Stimulated activated memory B cell treated with anti-CD40 and anti-IgM and Interleukin-4, amounts not matched to agents 10 μg/mL and 1 μg/mL and 100 μg/mL, for 72 hours (primary cell): ENCODE data around the gene CGNL1.

Source experiments
- ATAC-seq: fragments of 150-1000 bp; cut with Tn5 transposase; 2 replicates; pipeline ENCODE4 v1.10.0; 2021
- H3K27ac Mint-ChIP-seq: one replicate; pipeline ENCODE4 v1.8.0; 2022; ENCODE audit warnings: mild to moderate bottlenecking, mixed read lengths
- H3K27me3 Mint-ChIP-seq: one replicate; pipeline ENCODE4 v1.8.0; 2022; ENCODE audit warnings: mixed read lengths
- H3K36me3 Mint-ChIP-seq: one replicate; pipeline ENCODE4 v1.8.0; 2022; ENCODE audit warnings: mixed read lengths
- H3K4me1 Mint-ChIP-seq: one replicate; pipeline ENCODE4 v1.8.0; 2022; ENCODE audit warnings: mixed read lengths
- H3K4me3 Mint-ChIP-seq: one replicate; pipeline ENCODE4 v1.8.0; 2022; ENCODE audit warnings: mild to moderate bottlenecking, moderate library complexity, mixed read lengths
- H3K9me3 Mint-ChIP-seq: one replicate; pipeline ENCODE4 v1.8.0; 2022; ENCODE audit warnings: mixed read lengths

CGNL1 gene

DNA sequence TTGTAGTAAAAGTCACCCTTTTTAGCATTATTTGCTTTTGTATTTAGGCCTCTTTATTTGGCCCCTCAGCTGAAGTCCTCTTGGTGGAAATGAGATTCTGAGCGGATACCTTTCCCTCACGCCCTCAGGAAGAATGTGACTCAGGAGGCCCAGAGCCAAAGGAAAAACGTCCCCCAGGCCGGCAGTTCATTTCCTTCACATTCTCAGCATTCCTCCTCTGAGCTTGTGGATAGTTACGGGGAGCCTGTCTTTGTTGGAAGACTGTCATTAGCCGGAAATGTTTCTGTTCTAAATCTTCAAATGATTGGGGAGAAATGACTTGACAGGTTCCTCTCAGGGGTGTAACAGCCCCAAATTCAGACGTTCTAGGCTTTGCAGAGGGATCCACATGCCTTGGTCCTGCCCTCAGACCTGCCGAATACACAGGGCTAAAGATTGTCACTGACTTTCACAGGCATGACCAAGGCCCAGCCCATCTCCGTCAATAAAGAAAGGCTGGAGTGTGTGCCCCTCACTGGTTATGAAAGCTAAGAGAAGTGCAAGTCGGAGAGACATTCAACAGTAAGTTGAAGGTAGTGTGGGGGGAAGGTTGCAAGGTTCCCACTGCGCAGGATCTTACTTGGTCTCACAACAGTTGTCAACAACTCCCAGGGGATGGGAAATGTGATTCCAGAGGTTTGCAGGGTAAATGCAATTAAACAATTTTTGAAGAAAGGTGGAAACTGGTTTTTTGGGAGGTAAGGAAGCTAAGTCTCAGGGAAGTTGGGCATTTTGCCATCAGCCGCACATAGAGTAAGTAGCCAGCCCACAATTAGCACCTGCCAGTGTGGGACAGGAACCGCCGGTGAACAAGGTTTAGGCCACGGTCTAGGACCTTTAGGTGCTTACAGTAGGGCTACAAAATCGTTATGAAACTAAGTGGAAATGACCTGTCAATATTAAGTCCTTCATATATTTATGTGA, 175.7 kb downstream of the CGNL1 start:
- H3K4me3 Mint-ChIP-seq: no peak overlapping the region
- H3K27ac Mint-ChIP-seq: no peak overlapping the region
- no peak for ATAC-seq
- H3K36me3 Mint-ChIP-seq: no peaks in the 10 kb centered on the region
- peaks cover 19% of the 10 kb centered on the region for H3K27me3 Mint-ChIP-seq
- no peaks in the 10 kb centered on the region for H3K9me3 Mint-ChIP-seq
- no peaks in the 10 kb centered on the region for H3K4me1 Mint-ChIP-seq

- Mint-ChIP-seq H3K4me3 (no peak overlapping the region), H3K4me1 (no peaks in the 10 kb centered on the region), H3K36me3 (no peaks in the 10 kb centered on the region), H3K27ac (no peak overlapping the region), H3K27me3 (peaks cover 19% of the 10 kb centered on the region), H3K9me3 (no peaks in the 10 kb centered on the region)
- no peak for ATAC-seq
These were observed 176.5 kb downstream of the CGNL1 start for GRCh38 chr15:57552678-57553334.

DNA sequence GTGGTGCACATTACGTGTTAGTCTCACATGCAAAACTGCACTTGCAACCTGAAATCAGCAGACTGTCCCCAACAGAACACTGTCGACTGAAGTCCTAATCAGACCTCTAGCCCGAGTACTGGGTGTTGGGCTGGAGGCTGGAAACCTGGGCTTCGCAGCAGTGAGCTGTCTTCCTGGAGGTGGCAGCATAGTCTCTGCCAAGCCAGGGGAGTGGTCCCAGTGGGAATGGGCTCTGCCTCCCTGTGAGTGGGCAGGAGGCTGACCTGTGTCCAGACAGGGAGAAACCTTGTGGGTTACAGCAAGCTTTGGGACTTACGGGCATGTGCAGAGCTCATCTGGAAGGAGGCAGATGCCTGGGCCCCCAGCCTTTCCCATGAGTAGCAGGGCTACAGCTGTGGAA, 177.2 kb downstream of the CGNL1 start:
- no peaks in the 10 kb centered on the region for H3K36me3 Mint-ChIP-seq
- no peak for ATAC-seq
- peaks cover 19% of the 10 kb centered on the region for H3K27me3 Mint-ChIP-seq
- no peak overlapping the region for H3K4me3 Mint-ChIP-seq
- H3K27ac Mint-ChIP-seq: no peak overlapping the region
- H3K9me3 Mint-ChIP-seq: no peaks in the 10 kb centered on the region
- H3K4me1 Mint-ChIP-seq: no peaks in the 10 kb centered on the region

DNA sequence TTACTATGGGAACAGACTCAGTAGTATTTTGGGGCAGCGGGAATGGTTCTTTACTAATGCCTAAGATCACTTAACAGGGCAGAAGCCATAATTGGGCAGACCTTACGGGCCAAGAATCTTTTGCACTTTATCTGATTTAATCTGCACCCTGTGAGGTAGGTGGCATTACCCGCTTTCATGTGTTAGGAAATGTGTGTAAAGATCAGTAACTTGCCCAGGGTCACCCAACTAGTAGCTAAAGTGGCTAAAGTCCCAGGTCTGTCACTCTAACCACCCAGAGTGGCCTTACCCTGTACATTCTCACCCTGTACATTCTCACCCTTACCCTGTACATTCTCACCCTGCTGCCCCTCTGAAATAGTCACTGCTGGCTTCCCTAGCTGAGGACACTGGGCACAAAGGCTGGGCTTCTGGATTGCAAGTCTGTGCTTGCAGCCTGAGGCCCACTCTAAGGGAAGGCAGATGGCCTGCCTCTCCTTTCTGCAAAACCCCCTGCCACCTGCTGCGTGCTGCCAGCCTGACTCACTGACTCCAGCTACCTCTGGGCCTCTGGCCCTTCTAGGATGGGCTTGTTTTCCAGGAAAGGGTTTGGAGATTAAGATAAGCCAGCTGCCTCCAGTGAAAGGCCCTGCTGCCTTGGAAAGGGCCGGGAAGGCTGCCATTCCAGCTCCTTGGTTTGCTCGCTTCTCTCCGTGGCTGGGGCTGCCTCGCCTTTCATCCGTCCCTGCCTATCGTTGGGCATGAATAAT, 177.9 kb downstream of the CGNL1 start:
- Mint-ChIP-seq H3K36me3 (no peaks in the 10 kb centered on the region), H3K9me3 (no peaks in the 10 kb centered on the region), H3K4me3 (no peak overlapping the region), H3K4me1 (no peaks in the 10 kb centered on the region), H3K27ac (no peak overlapping the region), H3K27me3 (peaks cover 23% of the 10 kb centered on the region)
- no peak for ATAC-seq

- no peak overlapping the region for H3K27ac Mint-ChIP-seq
- H3K9me3 Mint-ChIP-seq: no peaks in the 10 kb centered on the region
- H3K4me1 Mint-ChIP-seq: no peaks in the 10 kb centered on the region
- H3K27me3 Mint-ChIP-seq: peaks cover 26% of the 10 kb centered on the region
- no peaks in the 10 kb centered on the region for H3K36me3 Mint-ChIP-seq
- H3K4me3 Mint-ChIP-seq: no peak overlapping the region
- no peak for ATAC-seq
These were observed 178.5 kb downstream of the CGNL1 start for GRCh38 chr15:57554812-57555179.

DNA sequence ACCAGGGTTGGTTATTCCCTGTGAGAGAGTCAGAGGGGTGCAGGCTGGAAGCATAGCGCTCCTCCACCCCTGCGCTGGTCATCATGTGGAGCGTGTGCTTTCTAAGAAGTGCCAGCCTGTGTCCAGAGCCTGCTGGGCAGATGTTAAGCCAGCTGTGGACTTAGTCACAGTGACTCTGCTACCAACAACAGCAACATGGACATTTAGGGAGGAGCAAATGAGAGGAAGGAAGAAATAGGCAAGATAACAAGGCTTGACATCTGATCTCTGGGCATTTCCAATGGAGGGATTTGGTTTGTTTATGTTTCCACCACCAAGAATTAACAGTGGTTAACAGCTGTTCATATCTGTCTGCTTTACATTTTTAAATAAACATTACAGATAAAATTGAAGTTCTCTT, 179.0 kb downstream of the CGNL1 start:
- peaks cover 26% of the 10 kb centered on the region for H3K27me3 Mint-ChIP-seq
- no peak overlapping the region for H3K4me3 Mint-ChIP-seq
- no peak overlapping the region for H3K27ac Mint-ChIP-seq
- H3K36me3 Mint-ChIP-seq: no peaks in the 10 kb centered on the region
- H3K4me1 Mint-ChIP-seq: peaks cover 4% of the 10 kb centered on the region
- H3K9me3 Mint-ChIP-seq: no peaks in the 10 kb centered on the region
- no peak for ATAC-seq

- Mint-ChIP-seq H3K9me3 (no peaks in the 10 kb centered on the region), H3K27me3 (peaks cover 26% of the 10 kb centered on the region), H3K36me3 (no peaks in the 10 kb centered on the region), H3K4me1 (peaks cover 12% of the 10 kb centered on the region), H3K27ac (no peak overlapping the region), H3K4me3 (no peak overlapping the region)
- ATAC-seq: no peak
These were observed 179.7 kb downstream of the CGNL1 start for GRCh38 chr15:57556040-57556439.

- Mint-ChIP-seq H3K4me3 (no peak overlapping the region), H3K4me1 (peaks cover 23% of the 10 kb centered on the region), H3K9me3 (no peaks in the 10 kb centered on the region), H3K36me3 (no peaks in the 10 kb centered on the region), H3K27ac (no peak overlapping the region), H3K27me3 (peaks cover 26% of the 10 kb centered on the region)
- no peak for ATAC-seq
These were observed 181.0 kb downstream of the CGNL1 start for GRCh38 chr15:57557267-57557666.

DNA sequence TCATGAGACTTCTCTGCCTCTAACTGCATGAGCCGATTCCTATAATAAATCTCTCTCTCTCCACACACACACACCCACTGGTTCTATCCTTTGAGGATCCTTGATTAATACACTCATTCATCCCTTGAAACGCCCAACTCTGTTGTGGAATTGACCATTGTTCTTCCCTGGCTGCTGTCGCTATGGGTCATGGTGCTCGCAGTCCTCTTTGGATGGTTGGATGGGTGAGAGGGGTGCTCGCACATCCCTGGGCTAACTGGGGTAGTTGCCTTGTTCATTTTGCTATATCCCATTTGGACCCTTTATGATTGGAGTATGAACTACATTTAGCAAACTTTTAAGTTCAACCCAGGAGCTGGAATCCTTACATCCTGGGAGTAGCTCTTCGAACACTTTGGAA, 181.5 kb downstream of the CGNL1 start:
- no peak for ATAC-seq
- Mint-ChIP-seq H3K9me3 (no peaks in the 10 kb centered on the region), H3K36me3 (no peaks in the 10 kb centered on the region), H3K27me3 (peaks cover 26% of the 10 kb centered on the region), H3K4me1 (peaks cover 29% of the 10 kb centered on the region), H3K27ac (no peak overlapping the region), H3K4me3 (no peak overlapping the region)

DNA sequence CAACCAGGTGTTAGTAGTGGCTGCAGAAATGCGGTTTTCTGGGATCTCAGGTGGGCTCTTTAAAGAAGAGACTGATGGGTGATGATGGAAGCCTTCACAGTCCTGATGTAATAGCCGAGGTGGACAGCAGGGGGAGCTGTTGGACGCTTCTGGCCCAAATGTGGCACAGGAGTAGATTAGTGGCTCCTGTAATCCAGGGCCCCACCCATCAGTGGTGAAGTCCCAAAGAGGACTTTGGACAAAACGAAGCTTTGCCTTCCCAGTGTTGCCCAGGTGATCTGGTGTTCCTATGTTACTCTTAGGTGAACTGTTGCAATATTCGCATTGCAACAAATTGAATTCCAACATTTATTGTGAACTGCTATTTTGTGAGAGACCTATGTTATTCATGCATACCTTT, 183.6 kb downstream of the CGNL1 start:
- H3K36me3 Mint-ChIP-seq: no peaks in the 10 kb centered on the region
- H3K9me3 Mint-ChIP-seq: no peaks in the 10 kb centered on the region
- no peak for ATAC-seq

GRCh38 chr15:57561041-57561711, 184.9 kb downstream of the CGNL1 start:
- Mint-ChIP-seq H3K27ac (peak overlapping the region; percentile 90), H3K4me1 (peaks cover 48% of the 10 kb centered on the region), H3K27me3 (peaks cover 24% of the 10 kb centered on the region), H3K36me3 (no peaks in the 10 kb centered on the region), H3K9me3 (no peaks in the 10 kb centered on the region), H3K4me3 (peak overlapping the region; percentile 27)
- ATAC-seq: peak; percentile 89

More for the DNA sequence above, 183.6 kb downstream of the CGNL1 start:
- peak overlapping the region; percentile 90 for H3K27ac Mint-ChIP-seq
- H3K4me1 Mint-ChIP-seq: peaks cover 38% of the 10 kb centered on the region
- no peak overlapping the region for H3K4me3 Mint-ChIP-seq
- peaks cover 26% of the 10 kb centered on the region for H3K27me3 Mint-ChIP-seq

- Mint-ChIP-seq H3K9me3 (no peaks in the 10 kb centered on the region), H3K27ac (peak overlapping the region; percentile 90), H3K4me3 (no peak overlapping the region), H3K36me3 (no peaks in the 10 kb centered on the region), H3K27me3 (peaks cover 16% of the 10 kb centered on the region), H3K4me1 (peaks cover 48% of the 10 kb centered on the region)
- no peak for ATAC-seq
These were observed 186.0 kb downstream of the CGNL1 start for GRCh38 chr15:57562196-57562769.

- Mint-ChIP-seq H3K9me3 (no peaks in the 10 kb centered on the region), H3K27ac (peak overlapping the region; percentile 90), H3K27me3 (peaks cover 16% of the 10 kb centered on the region), H3K36me3 (no peaks in the 10 kb centered on the region), H3K4me3 (no peak overlapping the region), H3K4me1 (peaks cover 54% of the 10 kb centered on the region)
- ATAC-seq: no peak
These were observed 187.1 kb downstream of the CGNL1 start for GRCh38 chr15:57563416-57563815.

- Mint-ChIP-seq H3K27ac (peak overlapping the region; percentile 46), H3K4me3 (peak overlapping the region; percentile 42), H3K9me3 (no peaks in the 10 kb centered on the region), H3K4me1 (peaks cover 50% of the 10 kb centered on the region), H3K36me3 (no peaks in the 10 kb centered on the region), H3K27me3 (peaks cover 8% of the 10 kb centered on the region)
- ATAC-seq: peak; percentile 48
These were observed 189.0 kb downstream of the CGNL1 start for GRCh38 chr15:57565311-57565710.
